ENCODE measurements around the gene ZNF837. TPM values are rescaled to one million over a fixed set of nuclear protein-coding genes. Genes with fewer than 3 reads are reported as not detected.
A peak's percentile ranks its signal among the peaks of the same experiment; 100 is the strongest.

The ZNF837 gene
- total and polyA plus RNA-seq, 2 of the 13 experiments (the other 11 are each of a cell fraction or from before 2014, with no cell fraction given), result 0.29 to 1.3 TPM

DNA sequence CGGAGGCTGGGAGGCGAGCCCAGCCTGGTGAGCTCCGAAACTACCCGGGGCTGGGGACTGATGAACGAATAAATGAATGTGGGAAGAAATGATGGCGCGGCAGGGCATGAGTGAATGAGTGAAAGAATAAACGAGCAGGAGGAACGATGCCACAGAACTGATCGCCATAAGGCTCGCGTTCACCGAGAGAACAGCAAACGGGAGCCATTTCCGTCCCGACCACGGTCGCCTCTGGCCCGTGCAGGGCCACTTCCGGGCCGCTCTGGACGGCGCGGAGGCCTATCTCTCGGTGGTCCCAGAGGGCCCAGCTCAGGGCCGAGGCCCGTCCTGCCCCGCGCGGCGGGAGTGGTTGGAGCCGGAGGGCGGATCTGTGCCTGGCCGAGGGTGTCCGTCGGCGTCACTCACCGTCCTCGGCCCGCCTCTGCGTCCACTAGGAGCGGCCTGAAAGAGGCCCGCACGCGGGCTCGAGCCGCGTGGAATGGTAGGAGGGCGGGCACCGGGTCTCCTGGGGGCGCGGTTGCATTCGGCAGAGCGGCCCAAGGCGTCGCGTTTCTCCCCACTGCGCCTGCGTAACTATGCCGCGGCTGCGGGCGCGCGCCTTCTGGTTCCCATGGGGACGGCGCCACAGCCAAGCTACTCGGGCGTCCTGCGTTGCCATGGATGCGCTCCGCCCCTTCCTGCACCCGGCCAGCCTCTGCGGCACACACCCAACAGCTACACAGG lies 18.4 kb downstream of the ZNF837 start, which contains the start of gene ZNF497 (continued):
- TF ChIP-seq ARNTL (CRISPR knock-in tag; IDR thresholded peaks at IDR 0.05) (no peak), RFX5 (IDR thresholded peaks at IDR 0.05; ENCODE audit: low read depth, low read length) (no peak), KDM5A (IDR thresholded peaks at IDR 0.05; ENCODE audit: borderline replicate concordance, low read length) (peak; percentile 86), ARID4A (CRISPR knock-in tag; IDR thresholded peaks at IDR 0.05; ENCODE audit: borderline replicate concordance) (peak; percentile 99), ZNF205 (CRISPR knock-in tag; IDR thresholded peaks at IDR 0.05) (peak; percentile 55; the same call in 1 of the 2 replicates), TBP (CRISPR knock-in tag; IDR thresholded peaks at IDR 0.05) (no peak), TCF7L2 (IDR thresholded peaks at IDR 0.05; ENCODE audit: low read depth, low read length) (no peak), NFE2 (CRISPR knock-in tag; IDR thresholded peaks at IDR 0.05) (no peak), NR0B2 (CRISPR knock-in tag; IDR thresholded peaks at IDR 0.05) (peak; percentile 3; the same call in 1 of the 2 replicates), ZNF790 (CRISPR knock-in tag; IDR thresholded peaks at IDR 0.05; ENCODE audit: borderline replicate concordance) (no peak), ZNF792 (CRISPR knock-in tag; IDR thresholded peaks at IDR 0.05) (0 out of 2 replicates have a peak, but pooled peaks have one; percentile 11), ATF6 (CRISPR knock-in tag; conservative IDR thresholded peaks at IDR 0.05) (no peak; the same call in 1 of the 2 replicates), ZNF770 (CRISPR knock-in tag; IDR thresholded peaks at IDR 0.05) (no peak), NFYC (CRISPR knock-in tag; IDR thresholded peaks at IDR 0.05) (peak; percentile 45; the same call in 1 of the 2 replicates), JUND (CRISPR knock-in tag; IDR thresholded peaks at IDR 0.05) (no peak), STAT5B (CRISPR knock-in tag; IDR thresholded peaks at IDR 0.05) (0 out of 2 replicates have a peak, but pooled peaks have one; percentile 19), MIXL1 (CRISPR knock-in tag; IDR thresholded peaks at IDR 0.05) (peak; percentile 35; the same call in 1 of the 2 replicates), SKIL (CRISPR knock-in tag; IDR thresholded peaks at IDR 0.05; ENCODE audit: borderline replicate concordance) (no peak), TARDBP (CRISPR knock-in tag; IDR thresholded peaks at IDR 0.05) (peak; percentile 39)
